A549 (cell line): ENCODE data around the gene CEP85L. TPM values are rescaled to one million over a fixed set of nuclear protein-coding genes. Genes with fewer than 3 reads are reported as not detected.

ENCODE experiments used
- ATAC-seq, 2 experiments: fragments of 200-7000 bp in 1 of 2; fragments of >200 bp in 1 of 2; cut with Nextera tagmentation in 1 of 2; cut with Tn5 transposase in 1 of 2; 3 replicates each; pipeline versions ENCODE4 v1.8.0 to v1.9.1; 2018 to 2020; ENCODE audit warnings: mild to moderate bottlenecking in 1 of 2, moderate library complexity in 1 of 2
- CTCF ChIA-PET: fragments of 300-600 bp; sonication (Branson Sonifier 250); formaldehyde crosslinking; extraction: SDS; loops from one replicate; lab custom pipeline; 2021; ENCODE audit warnings: antibody characterized with exemption, inconsistent platforms; lab: Yijun Ruan, JAX
- POLR2A ChIA-PET: fragments of 350-600 bp; formaldehyde crosslinking; extraction: SDS; loops from one replicate; lab custom pipeline; 2021; ENCODE audit warnings: antibody characterized with exemption, inconsistent platforms; lab: Yijun Ruan, JAX
- DNase-seq, 2 experiments: peaks; one replicate each; pipeline versions ENCODE4 v3.0.0 to v3.0.0-alpha.2; 2011 to 2016; ENCODE audit warnings: low read depth in 1 of 2, low spot score in 1 of 2
- FAIRE-seq: peaks from 2 replicates; lab custom pipeline; 2011; peaks lifted over from hg19 to GRCh38; lab: Jason Lieb, UNC
- H3K27ac ChIP-seq, 2 experiments: fragments of >200 bp; sonication (Bioruptor Twin); formaldehyde crosslinking; 3 replicates each; pipeline ENCODE4 v1.5.1; 2016 to 2017
- H3K4me1 ChIP-seq: fragments of >200 bp; sonication (Bioruptor Twin); formaldehyde crosslinking; 3 replicates; pipeline ENCODE4 v1.6.1; 2016
- H3K4me2 ChIP-seq: fragments of >200 bp; sonication (Bioruptor Twin); formaldehyde crosslinking; 3 replicates; pipeline ENCODE4 v1.6.1; 2016
- H3K4me3 ChIP-seq: fragments of >200 bp; sonication (Bioruptor Twin); formaldehyde crosslinking; 3 replicates; pipeline ENCODE4 v1.5.1; 2016
- H3K9me3 ChIP-seq: fragments of >200 bp; sonication (Bioruptor Twin); formaldehyde crosslinking; 3 replicates; pipeline ENCODE4 v1.6.1; 2016
- CBX2 ChIP-seq: fragments of 200-600 bp; sonication (generic); IDR thresholded peaks from 2 replicates; pipeline ENCODE4 v1.6.1; 2016; ENCODE audit warnings: low read depth, mild to moderate bottlenecking, borderline replicate concordance
- CEBPB ChIP-seq, 2 experiments: fragments of >200 bp in 1 of 2; sonication (Bioruptor Twin) in 1 of 2; formaldehyde crosslinking in 1 of 2; IDR thresholded peaks; 2 replicates each; pipeline ENCODE4 v1.6.1; 2012 to 2016
- CHD2 ChIP-seq: fragments of 150-350 bp; IDR thresholded peaks from 2 replicates; pipeline ENCODE4 v1.6.1; 2014; ENCODE audit warnings: low read length; ENCODE audit not compliant: partially characterized antibody
- EHMT2 ChIP-seq: fragments of 200-600 bp; sonication (generic); IDR thresholded peaks from 2 replicates; pipeline ENCODE4 v1.6.1; 2016; ENCODE audit warnings: antibody characterized with exemption, low read depth, mild to moderate bottlenecking, moderate library complexity
- EP300 ChIP-seq, 2 experiments: fragments of >200 bp; sonication (Bioruptor Twin); formaldehyde crosslinking; IDR thresholded peaks; 2 replicates in 1 of 2; 3 replicates in 1 of 2; pipeline ENCODE4 v1.6.1; 2016 to 2017
- FOSB ChIP-seq: fragments of 250-450 bp; sonication (Bioruptor Pico); IDR thresholded peaks from 2 replicates; pipeline ENCODE4 v1.5.0; 2020; ENCODE audit warnings: mild to moderate bottlenecking, moderate library complexity
- GATA3 ChIP-seq: IDR thresholded peaks from 2 replicates; pipeline ENCODE4 v1.6.1; 2012; ENCODE audit warnings: borderline replicate concordance
- HDAC2 ChIP-seq: fragments of 200-600 bp; sonication (generic); IDR thresholded peaks from 2 replicates; pipeline ENCODE4 v1.6.1; 2016
- HEYL ChIP-seq: fragments of 250-450 bp; sonication (Bioruptor Pico); IDR thresholded peaks from 2 replicates; pipeline ENCODE4 v1.8.0; 2021; ENCODE audit warnings: mild to moderate bottlenecking, moderate library complexity
- HOXA7 ChIP-seq: fragments of 250-450 bp; sonication (Bioruptor Pico); IDR thresholded peaks from 2 replicates; pipeline ENCODE4 v1.5.0; 2020; ENCODE audit warnings: mild to moderate bottlenecking, moderate library complexity
- HOXB13 ChIP-seq: fragments of 250-450 bp; sonication (Bioruptor Pico); IDR thresholded peaks from 2 replicates; pipeline ENCODE4 v1.5.0; 2020; ENCODE audit warnings: low read depth, mild to moderate bottlenecking, moderate library complexity
- MAFK ChIP-seq: fragments of 450-650 bp; IDR thresholded peaks from 2 replicates; pipeline ENCODE4 v1.6.1; 2014; ENCODE audit not compliant: partially characterized antibody
- MAZ ChIP-seq: fragments of 150-350 bp; IDR thresholded peaks from 2 replicates; pipeline ENCODE4 v1.6.1; 2014; ENCODE audit warnings: antibody characterized with exemption, low read depth, low read length, borderline replicate concordance
- MYC ChIP-seq: IDR thresholded peaks from 2 replicates; pipeline ENCODE4 v1.6.1; 2012; ENCODE audit warnings: mild to moderate bottlenecking, inconsistent platforms, low read length, improper control_type of control experiment, borderline replicate concordance
- NPAS2 ChIP-seq: fragments of 250-450 bp; sonication (Bioruptor Pico); IDR thresholded peaks from 2 replicates; pipeline ENCODE4 v1.8.0; 2022; ENCODE audit warnings: mild to moderate bottlenecking, moderate library complexity, borderline replicate concordance
- PHF8 ChIP-seq: fragments of 200-600 bp; sonication (generic); IDR thresholded peaks from 2 replicates; pipeline ENCODE4 v1.6.1; 2016; ENCODE audit warnings: low read depth, mild to moderate bottlenecking, antibody characterized with exemption, moderate library complexity, borderline replicate concordance
- POLR2A ChIP-seq: IDR thresholded peaks from 2 replicates; pipeline ENCODE4 v1.6.1; 2012; ENCODE audit warnings: mild to moderate bottlenecking, low read length
- RCOR1 ChIP-seq: fragments of 150-350 bp; IDR thresholded peaks from 2 replicates; pipeline ENCODE4 v1.6.1; 2014; ENCODE audit warnings: antibody characterized with exemption, low read length, low read depth
- RFX5 ChIP-seq: fragments of 450-650 bp; IDR thresholded peaks from 2 replicates; pipeline ENCODE4 v1.7.1; 2014; ENCODE audit warnings: antibody characterized with exemption, mild to moderate bottlenecking, moderate library complexity
- TFCP2L1 ChIP-seq: fragments of 250-450 bp; sonication (Bioruptor Pico); IDR thresholded peaks from 2 replicates; pipeline ENCODE4 v1.5.0; 2021; ENCODE audit warnings: mild to moderate bottlenecking
- TP53 ChIP-seq: fragments of 250-450 bp; sonication (Bioruptor Pico); IDR thresholded peaks from 2 replicates; pipeline ENCODE4 v1.5.0; 2021; ENCODE audit warnings: mild to moderate bottlenecking, moderate library complexity
- ZC3H11A ChIP-seq: fragments of 450-650 bp; IDR thresholded peaks from 2 replicates; pipeline ENCODE4 v1.6.1; 2014; ENCODE audit warnings: antibody characterized with exemption, mild to moderate bottlenecking
- ZNF302 ChIP-seq: fragments of 250-450 bp; sonication (Bioruptor Pico); IDR thresholded peaks from 2 replicates; pipeline ENCODE4 v1.9.0; 2021; ENCODE audit warnings: inconsistent platforms, mild to moderate bottlenecking, moderate library complexity
- ZSCAN20 ChIP-seq: fragments of 250-450 bp; sonication (Bioruptor Pico); IDR thresholded peaks from 2 replicates; pipeline ENCODE4 v1.8.0; 2022; ENCODE audit warnings: mild to moderate bottlenecking, moderate library complexity
- WGBS: methylation state at CpG from one replicate; pipeline ENCODE4 v1.1.6; 2017; ENCODE audit errors: missing lambda C conversion rate; 5-methylcytosine and 5-hydroxymethylcytosine counted together
- polyA plus RNA-seq, 4 experiments: library from polyadenylated mRNA; depleted of rRNA in 3 of 4; stranded (reverse); fragments of >200 nt; fragmentation: RNase III in 1 of 4; extraction: RNeasy Plus Mini Kit Qiagen cat#74134 plus additional on column Dnase treatment in 1 of 4; gene quantifications; 2 replicates in 3 of 4; 3 replicates in 1 of 4; pipeline ENCODE4 v1.2.3, GENCODE V29; 2011 to 2017
- TF ChIP-seq, protein P1 (sequence below): fragments of 450-650 bp; IDR thresholded peaks from 2 replicates; pipeline ENCODE4 v1.6.1; 2014; ENCODE audit warnings: antibody characterized with exemption
- TF ChIP-seq, protein P2 (sequence below): IDR thresholded peaks from 2 replicates; pipeline ENCODE4 v1.6.1; 2012
- TF ChIP-seq, protein P3 (sequence below): fragments of >200 bp; sonication (Bioruptor Twin); formaldehyde crosslinking; IDR thresholded peaks from 2 replicates; pipeline ENCODE4 v1.6.1; 2016
- TF ChIP-seq, protein P4 (sequence below): IDR thresholded peaks from 2 replicates; pipeline ENCODE4 v1.6.1; 2012

Gene CEP85L
- polyA plus RNA-seq, 2 of the 4 experiments (the other 2 are of a cell fraction), result 1.3 to 3.4 TPM

DNA sequence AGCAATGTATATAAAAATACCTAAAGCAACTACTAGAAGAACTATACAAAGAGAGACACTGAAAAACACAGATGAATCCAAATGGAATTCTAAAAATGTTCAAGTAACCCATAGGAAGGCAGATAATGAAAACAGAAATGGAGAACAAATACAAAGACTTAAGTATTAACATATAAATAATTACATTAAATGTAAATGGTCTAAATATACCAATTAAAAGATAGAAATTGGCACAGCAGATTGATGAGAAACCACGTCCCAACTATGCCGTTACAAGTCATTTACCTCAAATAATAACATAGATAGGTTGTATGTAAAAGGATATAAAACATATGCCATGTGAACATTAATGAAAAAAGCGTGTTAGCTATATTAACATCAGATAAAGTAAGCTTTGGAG, 40.1 kb downstream of the CEP85L start:
- POLR2A ChIA-PET, result no interaction called here
- no peak for DNase-seq

DNA sequence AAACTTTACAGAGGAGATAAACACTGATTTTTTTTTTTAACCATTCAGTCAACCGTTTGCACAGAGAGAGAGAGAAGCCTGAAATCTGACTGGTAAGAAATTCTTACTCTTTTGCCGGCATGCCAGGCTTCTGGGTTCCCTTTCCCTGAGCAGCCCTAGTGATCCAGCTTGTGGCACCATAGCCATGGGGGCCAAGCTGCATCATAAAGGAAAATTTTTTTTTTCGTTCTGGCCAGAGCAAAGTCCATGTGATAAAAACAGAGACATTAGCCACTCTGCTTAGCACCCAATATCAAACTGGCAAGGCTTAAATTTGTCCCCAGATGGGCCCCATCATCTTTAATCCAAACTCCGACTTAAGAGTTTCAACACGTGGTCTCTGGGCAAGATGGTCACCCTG, 44.5 kb downstream of the CEP85L start:
- TF ChIP-seq CHD2 (no peak), PHF8 (no peak), MAZ (no peak), HEYL (CRISPR knock-in tag) (no peak), TP53 (CRISPR knock-in tag) (no peak), MYC (no peak), CBX2 (no peak), NPAS2 (CRISPR knock-in tag) (no peak), MAFK (no peak)
- TF ChIP-seq, all 56 proteins: peak for 0
- FAIRE-seq, result no peak
- Histone ChIP-seq H3K4me1 (no peaks in the 10 kb centered on the region), H3K4me2 (no peak overlapping the region), H3K27ac (no peak overlapping the region), H3K4me3 (no peak overlapping the region), H3K9me3 (no peaks in the 10 kb centered on the region)
- 63% methylated on average over 5 of the region's 5 CpGs for WGBS
- CTCF ChIA-PET, result interaction anchor here (1.3 kb wide), 1 partner anchor 41 kb away, joined by 3 read pairs; no protein-coding TSS in a partner anchor
- no peak for DNase-seq
- no peak for ATAC-seq
- POLR2A ChIA-PET, result no interaction called here

More for the DNA sequence above, 40.1 kb downstream of the CEP85L start:
- H3K4me2 ChIP-seq, result no peak overlapping the region
- 80% methylated on average over 3 of the region's 3 CpGs for WGBS
- ATAC-seq, result no peak
- no peaks in the 10 kb centered on the region for H3K4me1 ChIP-seq
- no peak for TF ChIP-seq HOXB13 (CRISPR knock-in tag)
- TF ChIP-seq CHD2, result no peak
- no peak for TF ChIP-seq TFCP2L1
- no peak for TF ChIP-seq GATA3
- CTCF ChIA-PET, result no interaction called here
- H3K27ac ChIP-seq, result no peak overlapping the region
- H3K9me3 ChIP-seq, result no peaks in the 10 kb centered on the region
- no peak overlapping the region for H3K4me3 ChIP-seq
- FAIRE-seq, result no peak

DNA sequence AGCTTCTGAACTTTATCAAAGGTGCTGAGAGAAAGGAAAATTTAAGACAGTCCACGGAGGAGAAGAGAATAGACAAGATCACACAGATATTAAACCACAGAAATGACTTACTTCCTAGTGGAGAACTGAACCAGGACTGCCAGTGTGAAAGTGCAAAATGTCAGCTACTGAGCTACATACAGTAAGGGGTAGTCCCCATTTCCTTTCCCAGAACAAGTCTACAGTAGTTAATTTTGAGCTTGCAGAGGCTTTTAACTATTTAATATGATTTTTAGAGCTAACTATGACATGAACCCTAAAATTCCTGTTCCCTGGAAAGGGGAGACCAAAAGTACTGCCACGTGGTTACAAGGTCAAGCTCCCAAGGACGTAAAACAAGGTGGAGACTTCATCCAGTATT, 45.1 kb downstream of the CEP85L start:
- ChIA-PET CTCF (interaction anchor here (1.3 kb wide), 1 partner anchor 41 kb away, joined by 3 read pairs; no protein-coding TSS in a partner anchor), POLR2A (no interaction called here)
- TF ChIP-seq FOSB (CRISPR knock-in tag) (no peak), ZC3H11A (no peak), ZSCAN20 (no peak), POLR2A (no peak), RFX5 (no peak), HOXA7 (CRISPR knock-in tag) (no peak), HDAC2 (no peak), CHD2 (no peak), ZNF302 (CRISPR knock-in tag) (no peak), EHMT2 (no peak), CEBPB (IDR thresholded peaks at IDR 0.05) (no peak), TFCP2L1 (no peak), RCOR1 (no peak), MYC (no peak), EP300 (IDR thresholded peaks at IDR 0.05) (no peak)
- TF ChIP-seq, protein P1, sequence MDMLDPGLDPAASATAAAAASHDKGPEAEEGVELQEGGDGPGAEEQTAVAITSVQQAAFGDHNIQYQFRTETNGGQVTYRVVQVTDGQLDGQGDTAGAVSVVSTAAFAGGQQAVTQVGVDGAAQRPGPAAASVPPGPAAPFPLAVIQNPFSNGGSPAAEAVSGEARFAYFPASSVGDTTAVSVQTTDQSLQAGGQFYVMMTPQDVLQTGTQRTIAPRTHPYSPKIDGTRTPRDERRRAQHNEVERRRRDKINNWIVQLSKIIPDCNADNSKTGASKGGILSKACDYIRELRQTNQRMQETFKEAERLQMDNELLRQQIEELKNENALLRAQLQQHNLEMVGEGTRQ, result no peak
- TF ChIP-seq, protein P2, sequence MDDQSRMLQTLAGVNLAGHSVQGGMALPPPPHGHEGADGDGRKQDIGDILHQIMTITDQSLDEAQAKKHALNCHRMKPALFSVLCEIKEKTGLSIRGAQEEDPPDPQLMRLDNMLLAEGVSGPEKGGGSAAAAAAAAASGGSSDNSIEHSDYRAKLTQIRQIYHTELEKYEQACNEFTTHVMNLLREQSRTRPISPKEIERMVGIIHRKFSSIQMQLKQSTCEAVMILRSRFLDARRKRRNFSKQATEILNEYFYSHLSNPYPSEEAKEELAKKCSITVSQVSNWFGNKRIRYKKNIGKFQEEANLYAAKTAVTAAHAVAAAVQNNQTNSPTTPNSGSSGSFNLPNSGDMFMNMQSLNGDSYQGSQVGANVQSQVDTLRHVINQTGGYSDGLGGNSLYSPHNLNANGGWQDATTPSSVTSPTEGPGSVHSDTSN, result no peak
- TF ChIP-seq, protein P3, sequence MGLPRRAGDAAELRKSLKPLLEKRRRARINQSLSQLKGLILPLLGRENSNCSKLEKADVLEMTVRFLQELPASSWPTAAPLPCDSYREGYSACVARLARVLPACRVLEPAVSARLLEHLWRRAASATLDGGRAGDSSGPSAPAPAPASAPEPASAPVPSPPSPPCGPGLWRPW, result no peak
- TF ChIP-seq, protein P4, sequence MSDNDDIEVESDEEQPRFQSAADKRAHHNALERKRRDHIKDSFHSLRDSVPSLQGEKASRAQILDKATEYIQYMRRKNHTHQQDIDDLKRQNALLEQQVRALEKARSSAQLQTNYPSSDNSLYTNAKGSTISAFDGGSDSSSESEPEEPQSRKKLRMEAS, result no peak
- Histone ChIP-seq H3K4me1 (no peaks in the 10 kb centered on the region), H3K9me3 (no peaks in the 10 kb centered on the region), H3K27ac (no peak overlapping the region), H3K4me3 (no peak overlapping the region), H3K4me2 (no peak overlapping the region)
- ATAC-seq, result no peak
- no peak for FAIRE-seq
- DNase-seq, result no peak
- WGBS, result 81% methylated on average over 3 of the region's 3 CpGs
